Measurements from ENCODE around the gene ZDHHC13.
"Not testable (repeated sequence)": the region's sequence is repeated elsewhere in the genome, so short reads cannot be mapped to it uniquely, and the experiment has no call there.

The ZDHHC13 gene

GRCh38 chr11:19101796-19102520 is 15.0 kb upstream of the ZDHHC13 start:
- DNase-seq (ENCODE audit: low spot score): no peak

- no peak for DNase-seq (ENCODE audit: low spot score)
These were observed 14.5 kb upstream of the ZDHHC13 start for GRCh38 chr11:19102521-19102900.

- no peak for DNase-seq (ENCODE audit: low spot score)
These were observed 12.0 kb upstream of the ZDHHC13 start for GRCh38 chr11:19105011-19105410.

- DNase-seq (ENCODE audit: low spot score): no peak
These were observed 9.8 kb upstream of the ZDHHC13 start for GRCh38 chr11:19107125-19107524.

GRCh38 chr11:19110295-19110694 is 6.7 kb upstream of the ZDHHC13 start:
- DNase-seq (ENCODE audit: low spot score): no peak

GRCh38 chr11:19111809-19112208 is 5.2 kb upstream of the ZDHHC13 start:
- DNase-seq (ENCODE audit: low spot score): no peak

- no peak for DNase-seq (ENCODE audit: low spot score)
These were observed 545 bp upstream of the ZDHHC13 start for GRCh38 chr11:19116276-19116970.

GRCh38 chr11:19117760-19118097 is 761 bp downstream of the ZDHHC13 start:
- DNase-seq (ENCODE audit: low spot score): no peak

GRCh38 chr11:19121646-19122045 is 4.7 kb downstream of the ZDHHC13 start:
- no peak for DNase-seq (ENCODE audit: low spot score)

- no peak for DNase-seq (ENCODE audit: low spot score)
These were observed 6.1 kb downstream of the ZDHHC13 start for GRCh38 chr11:19122960-19123615.

GRCh38 chr11:19126562-19127325 is 9.8 kb downstream of the ZDHHC13 start:
- not testable (repeated sequence) for DNase-seq (ENCODE audit: low spot score)

- DNase-seq (ENCODE audit: low spot score): no peak
These were observed 17.0 kb downstream of the ZDHHC13 start for GRCh38 chr11:19134004-19134403.

- DNase-seq (ENCODE audit: low spot score): not testable (repeated sequence)
These were observed 19.9 kb downstream of the ZDHHC13 start for GRCh38 chr11:19136884-19137283.

- no peak for DNase-seq (ENCODE audit: low spot score)
These were observed 28.4 kb downstream of the ZDHHC13 start for GRCh38 chr11:19145319-19145718.

GRCh38 chr11:19156892-19157291 is 39.9 kb downstream of the ZDHHC13 start:
- DNase-seq (ENCODE audit: low spot score): no peak

- no peak for DNase-seq (ENCODE audit: low spot score)
These were observed 43.9 kb downstream of the ZDHHC13 start for GRCh38 chr11:19160847-19161246.

- no peak for DNase-seq (ENCODE audit: low spot score)
These were observed 44.7 kb downstream of the ZDHHC13 start for GRCh38 chr11:19161651-19162050.

- DNase-seq (ENCODE audit: low spot score): no peak
These were observed 46.1 kb downstream of the ZDHHC13 start for GRCh38 chr11:19162951-19163505.

GRCh38 chr11:19163617-19164016 is 46.6 kb downstream of the ZDHHC13 start:
- DNase-seq (ENCODE audit: low spot score): no peak

- no peak for DNase-seq (ENCODE audit: low spot score)
These were observed 47.4 kb downstream of the ZDHHC13 start for GRCh38 chr11:19164230-19164855.

- no peak for DNase-seq (ENCODE audit: low spot score)
These were observed 47.9 kb downstream of the ZDHHC13 start for GRCh38 chr11:19164881-19165280.

- no peak for DNase-seq (ENCODE audit: low spot score)
These were observed 51.1 kb downstream of the ZDHHC13 start for GRCh38 chr11:19168090-19168489.
